BJ (cell line): ENCODE results near the gene SHC2. TPM values are rescaled to one million over a fixed set of nuclear protein-coding genes. Genes with fewer than 3 reads are reported as not detected.

Experiments used
- CTCF ChIA-PET: fragments of 350-600 bp; formaldehyde crosslinking; extraction: SDS; loops from one replicate; lab custom pipeline; 2021; ENCODE audit warnings: antibody characterized with exemption, inconsistent platforms; lab: Yijun Ruan, JAX
- POLR2A ChIA-PET: fragments of 300-600 bp; sonication (Branson Sonifier 250); formaldehyde crosslinking; extraction: SDS; loops from one replicate; lab custom pipeline; 2021; ENCODE audit warnings: antibody characterized with exemption; lab: Charles Lee
- DNase-seq: peaks from one replicate; pipeline ENCODE4 v3.0.0-alpha.2; 2011; ENCODE audit warnings: low read depth
- H3K27me3 ChIP-seq: 2 replicates; pipeline ENCODE4 v1.6.0; 2011; ENCODE audit warnings: low read length; ENCODE audit not compliant: control insufficient read depth, insufficient read depth
- H3K36me3 ChIP-seq: 2 replicates; pipeline ENCODE4 v1.5.1; 2011; ENCODE audit warnings: low read length; ENCODE audit not compliant: control insufficient read depth, insufficient read depth
- H3K4me3 ChIP-seq: 2 replicates; pipeline ENCODE4 v1.5.1; 2011; ENCODE audit warnings: low read depth, mild to moderate bottlenecking, control low read depth, low read length
- polyA plus RNA-seq: library from polyadenylated mRNA; depleted of rRNA; stranded (reverse); fragments of >200 nt; gene quantifications from 2 replicates; pipeline ENCODE4 v1.2.3, GENCODE V29; 2011
- TF ChIP-seq, protein P1 (sequence below): IDR thresholded peaks from 2 replicates; pipeline ENCODE4 v1.5.1; 2011; ENCODE audit warnings: low read depth, mild to moderate bottlenecking, control low read depth, inconsistent platforms, low read length, moderate library complexity; ENCODE audit not compliant: insufficient read depth

The SHC2 gene
- polyA plus RNA-seq, 1 experiment: 3.4 TPM

DNA sequence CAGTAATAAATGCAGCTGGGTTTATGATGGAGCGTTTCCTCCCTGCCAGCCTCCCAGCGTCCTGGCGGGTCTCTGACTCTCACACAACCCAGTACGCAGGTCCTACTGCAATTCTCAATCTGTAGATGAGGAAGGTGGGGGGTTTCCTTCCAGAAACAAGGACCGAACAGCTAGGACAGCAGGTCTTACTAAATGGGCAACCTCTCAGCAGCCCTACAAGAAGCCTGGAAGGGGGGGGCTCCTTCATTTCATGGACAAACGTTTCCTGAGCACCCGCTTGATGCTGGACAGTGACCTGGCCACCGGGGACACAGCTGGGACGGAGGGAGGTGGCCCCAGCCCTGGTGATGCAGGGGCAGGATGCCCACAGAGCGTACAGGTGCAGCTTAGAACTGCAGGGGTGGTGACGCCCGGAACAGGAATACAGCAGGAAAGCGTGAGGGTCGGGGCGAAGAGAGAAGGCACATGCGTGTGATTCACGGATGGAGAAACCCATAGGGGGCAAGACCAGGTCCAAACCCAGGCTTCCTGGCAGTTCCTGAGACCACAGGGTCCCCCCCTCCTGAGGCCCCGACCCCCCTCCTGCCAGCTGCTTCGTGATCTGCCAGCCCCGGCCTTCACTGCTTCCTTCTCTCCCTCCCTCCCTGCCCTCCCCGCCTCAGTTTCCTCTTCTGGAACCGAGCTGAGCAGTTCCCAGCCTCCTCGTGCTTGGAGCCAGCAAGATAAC, 51.2 kb downstream of the SHC2 start:
- TF ChIP-seq, protein P1, sequence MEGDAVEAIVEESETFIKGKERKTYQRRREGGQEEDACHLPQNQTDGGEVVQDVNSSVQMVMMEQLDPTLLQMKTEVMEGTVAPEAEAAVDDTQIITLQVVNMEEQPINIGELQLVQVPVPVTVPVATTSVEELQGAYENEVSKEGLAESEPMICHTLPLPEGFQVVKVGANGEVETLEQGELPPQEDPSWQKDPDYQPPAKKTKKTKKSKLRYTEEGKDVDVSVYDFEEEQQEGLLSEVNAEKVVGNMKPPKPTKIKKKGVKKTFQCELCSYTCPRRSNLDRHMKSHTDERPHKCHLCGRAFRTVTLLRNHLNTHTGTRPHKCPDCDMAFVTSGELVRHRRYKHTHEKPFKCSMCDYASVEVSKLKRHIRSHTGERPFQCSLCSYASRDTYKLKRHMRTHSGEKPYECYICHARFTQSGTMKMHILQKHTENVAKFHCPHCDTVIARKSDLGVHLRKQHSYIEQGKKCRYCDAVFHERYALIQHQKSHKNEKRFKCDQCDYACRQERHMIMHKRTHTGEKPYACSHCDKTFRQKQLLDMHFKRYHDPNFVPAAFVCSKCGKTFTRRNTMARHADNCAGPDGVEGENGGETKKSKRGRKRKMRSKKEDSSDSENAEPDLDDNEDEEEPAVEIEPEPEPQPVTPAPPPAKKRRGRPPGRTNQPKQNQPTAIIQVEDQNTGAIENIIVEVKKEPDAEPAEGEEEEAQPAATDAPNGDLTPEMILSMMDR: no peak
- Histone ChIP-seq H3K36me3 (no peaks in the 10 kb centered on the region), H3K4me3 (no peak overlapping the region; the same call in 1 of the 2 replicates), H3K27me3 (peaks cover 7% of the 10 kb centered on the region)
- ChIA-PET POLR2A (interaction anchor here (0.5 kb wide), 1 partner anchor 197 kb away, joined by 3 read pairs; no protein-coding TSS in a partner anchor), CTCF (interaction anchor here (0.8 to 1.3 kb wide), 3 partner anchors 46 to 102 kb away, joined by 3 to 4 read pairs (median 3); no protein-coding TSS in a partner anchor)
- no peak for DNase-seq

DNA sequence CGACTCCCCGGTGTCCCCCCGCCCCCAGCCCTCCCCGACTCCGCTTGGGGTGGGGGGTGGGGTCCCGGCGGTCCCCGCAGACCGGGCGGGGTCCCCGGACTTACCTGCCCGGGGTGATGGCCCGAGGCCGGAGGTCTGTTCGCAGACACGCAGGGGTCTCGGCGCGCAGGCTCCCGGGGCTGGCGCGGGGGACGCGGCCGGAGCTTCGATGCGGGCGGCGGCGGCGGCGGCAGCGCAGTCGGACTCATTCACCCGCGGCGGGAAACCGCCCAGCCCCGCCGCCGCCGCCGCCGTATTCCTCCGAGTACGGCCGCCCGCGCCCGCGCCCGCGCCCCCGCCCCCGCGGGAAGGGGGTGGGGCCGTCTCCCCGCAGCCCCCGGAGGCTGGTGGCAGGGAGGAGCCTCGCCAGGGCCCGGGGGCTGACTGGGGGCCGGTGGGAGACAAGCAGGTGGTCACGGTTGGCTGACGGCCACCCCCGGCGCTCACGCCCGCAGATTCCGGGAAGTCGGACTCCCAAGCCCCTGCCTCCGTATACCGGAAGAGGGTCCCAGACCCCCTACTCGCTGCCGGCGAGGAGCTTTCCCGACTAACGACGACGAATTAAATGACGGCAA, 51.8 kb downstream of the SHC2 start, which contains the start of gene C2CD4C:
TSS of gene C2CD4C (minus strand) at position 246 of the 614 bp plus-strand sequence. CDS start 786 bp downstream, outside the sequence.
- no peak for DNase-seq
- Histone ChIP-seq H3K27me3 (peaks cover 7% of the 10 kb centered on the region), H3K4me3 (peak within 1 kb of the TSS; percentile 30), H3K36me3 (no peaks in the 10 kb centered on the region)
- TF ChIP-seq, protein P1: no peak
- ChIA-PET POLR2A (interaction anchor here (0.6 kb wide), 1 partner anchor 92 kb away, joined by 19 read pairs; no protein-coding TSS in a partner anchor), CTCF (interaction anchor here (0.8 kb wide), 1 partner anchor 102 kb away, joined by 3 read pairs; no protein-coding TSS in a partner anchor)

DNA sequence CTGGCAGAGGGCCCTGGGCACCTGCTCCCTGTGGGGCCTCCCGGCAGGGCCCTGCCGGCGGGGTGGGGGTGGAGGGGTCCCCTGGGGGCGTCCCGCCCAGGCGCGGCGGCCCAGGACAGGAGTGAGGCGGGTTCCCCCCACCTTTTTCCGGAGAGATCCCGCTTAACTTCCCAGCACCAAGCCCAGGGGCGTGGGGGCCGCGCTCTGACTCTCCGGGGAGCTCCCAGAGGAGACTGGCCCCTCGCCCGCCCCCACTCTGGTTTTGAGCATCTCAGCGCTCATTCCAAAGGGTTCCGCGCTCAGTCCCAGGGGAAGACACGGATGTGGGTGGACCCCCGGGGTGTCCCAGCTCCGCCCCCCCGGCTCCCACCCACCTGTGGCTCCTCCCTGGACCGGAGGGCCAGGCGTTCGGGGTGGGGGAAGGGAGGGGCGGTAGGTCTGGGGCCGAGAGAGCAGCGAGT, 52.4 kb downstream of the SHC2 start:
- POLR2A ChIA-PET: interaction anchor here (0.6 kb wide), 1 partner anchor 92 kb away, joined by 19 read pairs; no protein-coding TSS in a partner anchor
- Histone ChIP-seq H3K4me3 (peak overlapping the region; percentile 30), H3K27me3 (peaks cover 7% of the 10 kb centered on the region), H3K36me3 (no peaks in the 10 kb centered on the region)
- TF ChIP-seq, protein P1: no peak
- CTCF ChIA-PET: no interaction called here
- DNase-seq: no peak

DNA sequence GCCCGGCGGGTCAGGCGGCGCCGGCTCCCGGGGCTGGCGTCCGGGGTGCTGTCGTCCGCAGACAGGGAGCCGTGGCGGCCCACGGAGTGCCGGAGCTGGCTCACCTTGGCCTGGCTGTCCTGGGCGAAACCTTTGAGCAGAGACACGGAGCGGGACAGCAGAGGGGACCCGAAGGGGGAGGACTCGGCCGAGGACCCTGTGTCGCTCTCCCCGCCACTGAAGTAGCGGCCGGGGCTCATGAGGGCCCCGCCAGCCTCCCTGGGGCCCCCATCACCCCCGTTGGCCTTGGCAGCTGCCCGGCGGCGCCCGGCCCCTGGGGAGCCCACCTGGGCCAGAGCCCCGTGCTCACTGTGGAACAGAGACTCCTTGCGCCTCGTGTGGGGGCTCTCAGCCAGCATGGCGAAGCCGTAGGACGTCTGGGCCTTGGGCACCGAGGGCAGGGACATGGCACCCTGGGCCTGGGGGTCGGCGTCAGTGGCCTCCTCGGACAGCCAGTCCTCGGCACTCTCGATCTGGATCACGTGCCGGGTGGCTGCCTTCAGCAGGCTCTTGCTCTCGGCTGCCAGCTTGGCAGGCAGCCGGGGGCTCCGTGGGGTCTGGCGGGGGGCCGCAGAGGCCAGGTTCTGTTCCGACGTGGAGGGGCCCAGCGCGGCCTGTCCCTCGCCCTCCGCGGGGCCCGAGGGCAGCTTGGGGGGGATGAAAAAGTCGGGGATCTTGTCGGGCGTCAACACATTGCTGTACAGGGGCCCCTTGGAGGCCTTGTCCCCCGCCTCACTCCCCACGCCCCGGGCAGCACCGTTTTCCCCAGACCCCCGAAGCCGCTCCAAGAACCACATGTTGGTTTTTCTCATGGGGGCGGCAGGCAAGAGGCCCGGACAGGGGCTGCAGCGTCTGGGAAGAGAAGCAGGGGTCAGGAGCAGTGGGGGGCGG, 53.1 kb downstream of the SHC2 start:
- Histone ChIP-seq H3K4me3 (no peak overlapping the region), H3K27me3 (peaks cover 7% of the 10 kb centered on the region)

More for the DNA sequence above, 53.1 kb downstream of the SHC2 start:
- ChIA-PET CTCF (no interaction called here), POLR2A (no interaction called here)
- TF ChIP-seq, protein P1: no peak
- no peaks in the 10 kb centered on the region for H3K36me3 ChIP-seq
- DNase-seq: no peak
